HG02763 (cell line): Measurements from ENCODE around the gene RGS12.
"Not testable (repeated sequence)": the region's sequence is repeated elsewhere in the genome, so short reads cannot be mapped to it uniquely, and the experiment has no call there.

Source experiments
- ATAC-seq: cut with Tn5 transposase; IDR thresholded peaks from one replicate; pipeline ENCODE4 v1.9.1; 2021; ENCODE audit warnings: mild to moderate bottlenecking, moderate library complexity; ENCODE audit not compliant: unreplicated experiment

Gene RGS12

GRCh38 chr4:3294401-3295241 is 1.8 kb downstream of the RGS12 start:
- no peak for ATAC-seq

DNA sequence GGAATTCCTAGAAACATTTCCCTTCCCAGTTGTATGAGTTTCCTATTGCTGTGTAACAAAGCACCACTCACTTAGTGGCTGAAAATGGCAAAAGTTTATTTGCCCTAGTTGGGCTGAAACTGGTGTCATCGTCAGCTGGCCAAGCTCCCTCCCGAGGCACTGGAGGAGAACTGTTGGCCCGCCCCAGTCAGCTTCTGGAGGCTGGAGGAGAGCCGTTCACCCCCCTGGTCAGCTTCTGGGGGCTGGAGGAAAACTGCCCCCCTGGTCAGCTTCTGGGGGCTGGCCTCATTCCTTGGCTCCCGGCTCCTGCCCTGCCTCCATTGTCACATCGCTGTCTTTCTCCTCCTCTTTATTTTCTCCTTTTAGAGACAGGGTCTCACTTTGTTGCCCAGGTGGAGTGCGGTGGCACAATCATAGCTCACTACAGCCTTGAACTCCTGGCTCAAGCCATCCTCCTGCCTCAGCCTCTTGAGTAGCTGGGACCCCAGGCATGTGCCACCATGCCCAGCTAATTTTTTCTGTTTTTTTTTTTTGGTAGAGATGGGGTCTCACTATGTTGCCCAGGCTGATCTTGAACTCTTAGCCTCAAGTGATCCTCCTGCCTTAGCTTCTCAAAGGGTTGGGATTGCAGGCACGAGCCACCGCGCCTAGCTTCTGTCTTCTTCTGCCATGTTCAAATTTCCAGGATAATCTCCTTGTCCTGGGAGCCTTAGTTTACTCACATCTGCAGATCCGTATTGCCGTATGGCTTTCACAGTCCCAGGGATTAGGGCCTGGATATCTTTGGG is 3.2 kb downstream of the RGS12 start:
- ATAC-seq: no peak

- ATAC-seq: no peak
Observed at GRCh38 chr4:3296651-3297050, 3.8 kb downstream of the RGS12 start.

DNA sequence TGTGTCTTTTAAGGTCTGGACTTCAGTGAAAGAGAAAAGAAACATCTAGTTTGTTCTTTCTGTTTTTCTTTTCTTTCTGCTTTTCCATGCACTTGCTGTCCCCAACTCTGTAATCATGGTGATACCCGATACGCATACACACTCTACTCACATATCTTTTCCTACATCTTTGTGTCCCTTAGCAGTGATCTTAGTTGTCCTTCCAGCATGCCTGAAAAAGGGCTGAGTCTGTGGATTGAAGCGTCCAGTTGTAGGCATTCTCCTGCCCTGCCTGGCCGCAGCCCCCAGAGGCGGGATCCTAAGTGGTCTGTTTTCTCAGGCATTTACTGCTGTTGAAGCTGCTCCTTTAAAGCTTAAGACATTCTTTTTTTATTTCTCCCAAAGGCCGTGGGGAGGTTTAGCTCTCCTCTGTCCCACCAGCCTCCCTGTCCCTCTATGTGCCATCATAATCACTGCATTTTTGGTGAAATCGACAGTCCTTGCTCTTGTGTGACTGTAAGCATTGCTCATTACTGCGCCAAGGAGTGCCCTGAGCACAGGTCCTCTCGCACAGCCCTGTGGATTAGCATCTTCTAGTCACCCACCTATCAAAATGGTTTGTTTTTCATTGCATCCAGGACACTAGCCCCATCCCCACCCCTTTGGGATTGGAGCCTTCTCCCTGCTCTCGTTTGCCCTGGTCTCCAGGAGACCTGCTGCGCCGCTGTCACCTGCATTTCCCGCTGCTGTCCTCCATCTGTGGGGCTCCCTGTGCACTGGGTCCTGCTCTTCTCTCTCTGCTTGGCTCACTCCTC is 4.4 kb downstream of the RGS12 start:
- no peak for ATAC-seq

- ATAC-seq: no peak
Observed at GRCh38 chr4:3299122-3299975, 6.5 kb downstream of the RGS12 start.

GRCh38 chr4:3299976-3300671 is 7.3 kb downstream of the RGS12 start:
- no peak for ATAC-seq

DNA sequence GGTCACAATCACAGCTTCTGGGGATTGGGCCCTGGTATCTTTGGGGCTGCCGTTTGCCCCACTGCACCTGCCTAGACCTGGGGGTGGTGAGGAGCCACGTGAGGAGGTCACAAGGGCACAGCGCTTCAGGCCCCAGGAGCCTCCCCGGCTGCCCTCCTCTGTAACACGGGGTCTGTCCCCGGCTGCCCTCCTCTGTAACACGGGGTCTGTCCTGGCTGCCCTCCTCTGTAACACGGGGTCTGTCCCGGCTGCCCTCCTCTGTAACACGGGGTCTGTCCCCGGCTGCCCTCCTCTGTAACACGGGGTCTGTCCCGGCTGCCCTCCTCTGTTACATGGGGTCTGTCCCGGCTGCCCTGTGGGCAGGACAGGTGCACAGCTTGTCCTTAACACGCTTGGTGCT is 8.1 kb downstream of the RGS12 start:
- not testable (repeated sequence) for ATAC-seq

DNA sequence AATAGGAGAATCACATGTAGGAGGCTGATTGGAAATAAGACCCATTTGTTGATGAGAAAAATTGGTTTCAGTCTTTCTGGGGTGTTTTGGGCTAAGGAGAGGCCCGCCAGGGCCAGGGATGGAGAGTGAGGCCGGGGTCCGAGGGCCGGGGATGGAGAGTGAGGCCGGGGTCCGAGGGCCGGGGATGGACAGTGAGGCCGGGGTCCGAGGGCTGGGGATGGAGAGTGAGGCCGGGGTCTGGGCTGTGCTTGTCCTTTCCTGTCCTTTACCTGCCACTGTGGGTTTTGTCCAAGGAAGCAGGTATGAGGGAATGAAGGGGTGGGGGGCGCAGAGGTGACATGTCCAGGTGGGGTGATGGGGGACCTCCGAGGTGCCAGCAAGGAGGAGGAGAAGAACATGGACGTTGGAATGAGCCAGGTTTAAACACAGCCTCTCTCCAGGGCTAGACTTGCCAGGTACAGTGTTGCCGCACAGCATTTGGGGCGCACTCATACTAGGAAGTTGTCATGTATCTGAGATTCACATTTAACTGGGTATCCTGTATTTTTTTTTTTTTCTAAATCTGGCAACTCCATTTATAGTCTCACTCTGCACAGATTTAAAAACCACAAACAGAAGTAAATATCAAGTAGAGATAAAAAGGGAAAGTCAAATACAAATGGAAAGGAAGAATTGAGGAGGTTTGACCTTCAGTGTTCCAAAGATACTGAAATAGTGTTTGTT is 8.8 kb downstream of the RGS12 start:
- no peak for ATAC-seq

DNA sequence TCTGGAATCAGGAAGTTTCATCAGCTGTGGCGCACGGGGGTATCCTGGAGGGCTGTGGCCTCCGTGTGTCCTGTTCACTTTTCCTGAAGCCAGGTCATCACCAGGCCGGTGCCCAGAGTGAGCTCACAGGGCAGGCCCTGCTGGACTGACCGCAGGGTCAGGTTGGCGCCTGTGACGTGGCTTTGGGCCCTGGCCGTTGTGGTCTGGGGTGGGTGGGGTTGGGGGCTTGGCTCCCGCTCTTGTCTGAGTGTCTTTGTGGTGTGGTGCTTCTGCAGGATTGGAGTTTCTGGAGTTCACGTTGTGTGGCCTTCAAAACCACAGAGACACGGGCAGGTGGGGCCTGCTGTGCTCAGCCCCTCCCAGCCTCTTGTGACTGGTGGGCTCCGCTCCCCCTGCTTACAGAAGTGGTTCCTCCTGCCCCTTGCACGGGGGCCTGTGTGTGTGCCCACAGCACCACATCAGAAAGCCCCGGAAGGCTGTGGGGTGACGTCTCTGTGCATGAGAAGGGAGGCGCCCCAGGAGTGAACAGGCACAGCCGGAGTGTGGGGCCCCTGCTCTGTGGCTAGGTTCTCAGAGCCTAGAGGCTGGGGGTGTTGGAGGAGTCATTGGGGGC is 9.5 kb downstream of the RGS12 start:
- no peak for ATAC-seq

- no peak for ATAC-seq
Observed at GRCh38 chr4:3302786-3303564, 10.2 kb downstream of the RGS12 start.

GRCh38 chr4:3303565-3303824 is 10.7 kb downstream of the RGS12 start:
- ATAC-seq: no peak

- no peak for ATAC-seq
Observed at GRCh38 chr4:3303923-3304710, 11.3 kb downstream of the RGS12 start.

GRCh38 chr4:3304831-3305609 is 12.2 kb downstream of the RGS12 start:
- no peak for ATAC-seq

DNA sequence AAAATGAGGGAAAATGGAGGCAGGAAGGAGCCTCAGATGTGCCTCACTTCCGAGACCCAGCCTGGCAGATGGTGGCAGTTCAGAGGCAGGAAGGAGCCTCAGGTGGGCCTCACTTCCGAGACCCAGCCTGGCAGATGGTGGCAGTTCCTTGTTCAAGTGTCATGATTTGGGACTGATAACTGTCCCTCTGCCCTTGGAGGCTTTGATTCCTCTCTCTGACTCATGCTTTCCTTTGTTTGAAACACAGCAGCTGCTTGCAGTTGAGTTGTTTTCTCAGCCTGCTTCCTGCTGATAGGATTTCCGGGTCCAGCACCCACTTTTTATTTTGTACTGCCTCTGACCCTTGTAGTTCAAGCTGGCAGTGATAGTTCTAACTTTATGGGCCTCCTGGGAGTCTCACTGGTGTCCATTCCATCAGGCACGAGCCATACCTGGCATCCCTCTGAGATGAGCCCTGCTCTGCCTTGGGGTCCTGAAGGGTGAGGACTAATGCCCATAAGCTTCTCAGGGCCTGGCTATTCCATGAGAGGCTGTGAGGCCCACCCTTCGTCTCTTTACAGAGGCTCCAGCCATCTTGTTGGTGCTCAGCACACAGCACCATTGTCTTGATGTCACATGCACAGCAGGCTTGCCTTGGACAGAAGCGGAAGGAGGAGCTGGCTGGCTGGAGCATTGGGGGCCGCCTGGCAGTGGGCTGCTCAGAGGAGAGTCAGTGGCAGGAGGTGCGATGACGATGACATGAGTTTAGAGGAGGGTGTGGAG is 13.0 kb downstream of the RGS12 start:
- no peak for ATAC-seq

DNA sequence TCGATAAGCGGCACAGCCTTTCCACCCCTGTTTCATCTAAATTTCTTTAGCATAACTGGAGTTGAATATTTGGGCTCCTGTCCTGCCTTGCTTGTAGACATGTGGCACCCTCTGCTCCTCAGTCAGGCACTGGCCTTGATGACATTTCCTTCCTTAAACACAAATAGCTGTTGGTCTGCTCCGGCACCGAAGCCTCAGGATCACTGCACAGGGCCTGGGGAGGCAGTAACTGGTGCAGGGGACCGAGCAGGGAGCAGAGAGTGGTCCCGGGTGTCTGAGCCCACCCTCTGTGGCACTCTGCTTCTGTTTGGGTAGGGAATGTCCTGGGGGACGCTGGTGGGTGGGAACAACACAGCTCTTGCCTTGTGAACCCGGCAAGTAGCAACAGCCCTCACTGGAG is 13.6 kb downstream of the RGS12 start:
- no peak for ATAC-seq

- ATAC-seq: no peak
Observed at GRCh38 chr4:3307060-3307459, 14.2 kb downstream of the RGS12 start.
